Neural cell (in vitro differentiated cells): ENCODE data around the gene CHKA. TPM values are rescaled to one million over a fixed set of nuclear protein-coding genes. Genes with fewer than 3 reads are reported as not detected.

Experiments
- H2AFZ ChIP-seq: fragments of 200-600, 300-800 bp; sonication (generic), shearing (Covaris generic); 2 replicates; pipeline ENCODE4 v1.6.0; 2014; ENCODE audit warnings: low read depth, mild to moderate bottlenecking, antibody characterized with exemption, low read length, moderate library complexity
- H3F3A ChIP-seq: fragments of 200-600 bp; shearing (Covaris generic); 2 replicates; pipeline ENCODE4 v1.6.1; 2016; ENCODE audit warnings: mild to moderate bottlenecking, moderate library complexity, mixed read lengths, antibody characterized with exemption, low read length; ENCODE audit not compliant: insufficient read depth, poor library complexity, severe bottlenecking
- H3K27ac ChIP-seq: fragments of 200-600, 300-800 bp; sonication (generic), shearing (Covaris generic); 2 replicates; pipeline ENCODE4 v1.5.1; 2014; ENCODE audit warnings: mild to moderate bottlenecking, low read length, moderate library complexity
- H3K27me3 ChIP-seq: fragments of 300-800, 200-600 bp; sonication (generic), shearing (Covaris generic); 2 replicates; pipeline ENCODE4 v1.6.0; 2014; ENCODE audit warnings: mild to moderate bottlenecking, low read depth, low read length, moderate library complexity; ENCODE audit not compliant: insufficient read depth
- H3K36me3 ChIP-seq: fragments of 300-800, 200-600 bp; sonication (generic), shearing (Covaris generic); 2 replicates; pipeline ENCODE4 v1.5.1; 2014; ENCODE audit warnings: mild to moderate bottlenecking, antibody characterized with exemption, low read length, moderate library complexity; ENCODE audit not compliant: insufficient read depth
- H3K4me2 ChIP-seq: fragments of 300-800, 200-600 bp; sonication (generic), shearing (Covaris generic); 2 replicates; pipeline ENCODE4 v1.6.0; 2014; ENCODE audit warnings: mild to moderate bottlenecking, low read length
- H3K4me3 ChIP-seq: fragments of 300-800, 200-600 bp; sonication (generic), shearing (Covaris generic); 2 replicates; pipeline ENCODE4 v1.5.1; 2014; ENCODE audit warnings: mild to moderate bottlenecking, low read length, moderate library complexity
- H3K79me2 ChIP-seq: fragments of 200-600 bp; shearing (Covaris generic); replicated peaks from 2 replicates; pipeline ENCODE4 v1.6.0; 2014; ENCODE audit warnings: mild to moderate bottlenecking, low read length, moderate library complexity; ENCODE audit not compliant: insufficient read depth
- H3K9ac ChIP-seq: fragments of 300-800, 200-600 bp; sonication (generic), shearing (Covaris generic); 2 replicates; pipeline ENCODE4 v1.6.1; 2016; ENCODE audit warnings: mild to moderate bottlenecking, low read length, mixed read lengths
- H3K9me2 ChIP-seq: fragments of 200-600 bp; shearing (Covaris generic); 2 replicates; pipeline ENCODE4 v1.6.1; 2016; ENCODE audit warnings: mild to moderate bottlenecking, low read length, mixed read lengths; ENCODE audit not compliant: insufficient read depth
- H3K9me3 ChIP-seq: fragments of 200-600, 300-800 bp; sonication (generic), shearing (Covaris generic); 2 replicates; pipeline ENCODE4 v1.6.1; 2016; ENCODE audit warnings: mild to moderate bottlenecking, mixed run types, low read length, moderate library complexity, mixed read lengths
- H4K20me1 ChIP-seq: fragments of 200-600 bp; shearing (Covaris generic); 2 replicates; pipeline ENCODE4 v1.6.1; 2016; ENCODE audit warnings: mild to moderate bottlenecking, mixed run types; ENCODE audit not compliant: insufficient read depth
- EP300 ChIP-seq: fragments of 450-650 bp; conservative IDR thresholded peaks from 2 replicates; pipeline ENCODE4 v1.6.1; 2014; ENCODE audit warnings: antibody characterized with exemption, mild to moderate bottlenecking, moderate library complexity; ENCODE audit not compliant: poor library complexity, severe bottlenecking
- EZH2 ChIP-seq: fragments of 200-600, 300-800 bp; shearing (Covaris generic), sonication (generic); IDR thresholded peaks from 2 replicates; pipeline ENCODE4 v1.6.1; 2014; ENCODE audit warnings: antibody characterized with exemption, low read length, borderline replicate concordance, mild to moderate bottlenecking; ENCODE audit not compliant: insufficient read depth, poor library complexity, severe bottlenecking
- MXI1 ChIP-seq: fragments of 450-650 bp; conservative IDR thresholded peaks from 2 replicates; pipeline ENCODE4 v1.6.1; 2014; ENCODE audit warnings: antibody characterized with exemption, mild to moderate bottlenecking; ENCODE audit not compliant: poor library complexity, severe bottlenecking
- POLR2AphosphoS5 ChIP-seq: IDR thresholded peaks from 2 replicates; pipeline ENCODE4 v1.6.1; 2012
- RAD21 ChIP-seq: fragments of 450-650 bp; conservative IDR thresholded peaks from 2 replicates; pipeline ENCODE4 v1.6.1; 2014; ENCODE audit warnings: antibody characterized with exemption, mild to moderate bottlenecking, moderate library complexity
- SMC3 ChIP-seq: fragments of 450-650 bp; conservative IDR thresholded peaks from 2 replicates; pipeline ENCODE4 v1.6.1; 2014; ENCODE audit warnings: antibody characterized with exemption, mild to moderate bottlenecking, moderate library complexity; ENCODE audit not compliant: poor library complexity
- TAF1 ChIP-seq: IDR thresholded peaks from 2 replicates; pipeline ENCODE4 v1.6.1; 2012; ENCODE audit warnings: low read depth
- polyA plus RNA-seq: library from polyadenylated mRNA; depleted of rRNA; stranded (reverse); fragments of >200 nt; gene quantifications from 2 replicates; pipeline ENCODE4 v1.2.3, GENCODE V29; 2014
- TF ChIP-seq, protein P1 (sequence below): fragments of 450-650 bp; IDR thresholded peaks from 2 replicates; pipeline ENCODE4 v1.5.1; 2014; ENCODE audit warnings: antibody characterized with exemption, mild to moderate bottlenecking, moderate library complexity; ENCODE audit not compliant: poor library complexity, severe bottlenecking
- TF ChIP-seq, protein P2 (sequence below): IDR thresholded peaks from 2 replicates; pipeline ENCODE4 v1.6.1; 2012; ENCODE audit warnings: borderline replicate concordance

The CHKA gene
- polyA plus RNA-seq, 1 donor from 2014 or later, result 90.0 TPM

DNA sequence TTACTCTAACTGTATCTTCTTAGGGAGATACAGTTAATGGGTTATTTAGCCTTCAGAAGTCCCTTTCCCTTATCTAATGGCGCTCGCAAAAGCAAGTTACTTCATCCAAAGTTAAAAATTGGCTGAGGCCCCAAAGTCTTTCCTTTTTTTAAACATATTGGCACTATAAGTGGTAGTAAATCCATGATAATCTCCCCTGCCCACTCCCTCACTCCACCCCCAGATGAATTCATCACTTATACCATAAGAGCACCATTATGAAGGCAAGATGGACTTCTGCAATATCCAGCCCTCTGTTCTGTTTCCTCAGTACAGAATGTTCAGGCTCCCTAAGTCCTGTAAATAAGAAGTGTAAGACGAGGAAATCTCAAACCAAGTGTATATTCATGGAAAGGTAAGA lies 37.7 kb downstream of the CHKA start:
- Histone ChIP-seq H3K79me2 (no peaks in the 10 kb centered on the region), H3K9me2 (no peaks in the 10 kb centered on the region), H3K4me3 (no peak overlapping the region), H3K27ac (no peak overlapping the region), H3K36me3 (no peaks in the 10 kb centered on the region), H4K20me1 (no peaks in the 10 kb centered on the region), H3K4me2 (no peak overlapping the region), H3K9ac (no peak overlapping the region), H3F3A (no peaks in the 10 kb centered on the region), H2AFZ (no peak overlapping the region), H3K27me3 (no peaks in the 10 kb centered on the region), H3K9me3 (no peaks in the 10 kb centered on the region)
- no peak for TF ChIP-seq EZH2
- TF ChIP-seq, protein P1, sequence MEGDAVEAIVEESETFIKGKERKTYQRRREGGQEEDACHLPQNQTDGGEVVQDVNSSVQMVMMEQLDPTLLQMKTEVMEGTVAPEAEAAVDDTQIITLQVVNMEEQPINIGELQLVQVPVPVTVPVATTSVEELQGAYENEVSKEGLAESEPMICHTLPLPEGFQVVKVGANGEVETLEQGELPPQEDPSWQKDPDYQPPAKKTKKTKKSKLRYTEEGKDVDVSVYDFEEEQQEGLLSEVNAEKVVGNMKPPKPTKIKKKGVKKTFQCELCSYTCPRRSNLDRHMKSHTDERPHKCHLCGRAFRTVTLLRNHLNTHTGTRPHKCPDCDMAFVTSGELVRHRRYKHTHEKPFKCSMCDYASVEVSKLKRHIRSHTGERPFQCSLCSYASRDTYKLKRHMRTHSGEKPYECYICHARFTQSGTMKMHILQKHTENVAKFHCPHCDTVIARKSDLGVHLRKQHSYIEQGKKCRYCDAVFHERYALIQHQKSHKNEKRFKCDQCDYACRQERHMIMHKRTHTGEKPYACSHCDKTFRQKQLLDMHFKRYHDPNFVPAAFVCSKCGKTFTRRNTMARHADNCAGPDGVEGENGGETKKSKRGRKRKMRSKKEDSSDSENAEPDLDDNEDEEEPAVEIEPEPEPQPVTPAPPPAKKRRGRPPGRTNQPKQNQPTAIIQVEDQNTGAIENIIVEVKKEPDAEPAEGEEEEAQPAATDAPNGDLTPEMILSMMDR, result no peak
- TF ChIP-seq MXI1, result no peak
- no peak for TF ChIP-seq SMC3
- TF ChIP-seq POLR2AphosphoS5, result no peak
- TF ChIP-seq, protein P2, sequence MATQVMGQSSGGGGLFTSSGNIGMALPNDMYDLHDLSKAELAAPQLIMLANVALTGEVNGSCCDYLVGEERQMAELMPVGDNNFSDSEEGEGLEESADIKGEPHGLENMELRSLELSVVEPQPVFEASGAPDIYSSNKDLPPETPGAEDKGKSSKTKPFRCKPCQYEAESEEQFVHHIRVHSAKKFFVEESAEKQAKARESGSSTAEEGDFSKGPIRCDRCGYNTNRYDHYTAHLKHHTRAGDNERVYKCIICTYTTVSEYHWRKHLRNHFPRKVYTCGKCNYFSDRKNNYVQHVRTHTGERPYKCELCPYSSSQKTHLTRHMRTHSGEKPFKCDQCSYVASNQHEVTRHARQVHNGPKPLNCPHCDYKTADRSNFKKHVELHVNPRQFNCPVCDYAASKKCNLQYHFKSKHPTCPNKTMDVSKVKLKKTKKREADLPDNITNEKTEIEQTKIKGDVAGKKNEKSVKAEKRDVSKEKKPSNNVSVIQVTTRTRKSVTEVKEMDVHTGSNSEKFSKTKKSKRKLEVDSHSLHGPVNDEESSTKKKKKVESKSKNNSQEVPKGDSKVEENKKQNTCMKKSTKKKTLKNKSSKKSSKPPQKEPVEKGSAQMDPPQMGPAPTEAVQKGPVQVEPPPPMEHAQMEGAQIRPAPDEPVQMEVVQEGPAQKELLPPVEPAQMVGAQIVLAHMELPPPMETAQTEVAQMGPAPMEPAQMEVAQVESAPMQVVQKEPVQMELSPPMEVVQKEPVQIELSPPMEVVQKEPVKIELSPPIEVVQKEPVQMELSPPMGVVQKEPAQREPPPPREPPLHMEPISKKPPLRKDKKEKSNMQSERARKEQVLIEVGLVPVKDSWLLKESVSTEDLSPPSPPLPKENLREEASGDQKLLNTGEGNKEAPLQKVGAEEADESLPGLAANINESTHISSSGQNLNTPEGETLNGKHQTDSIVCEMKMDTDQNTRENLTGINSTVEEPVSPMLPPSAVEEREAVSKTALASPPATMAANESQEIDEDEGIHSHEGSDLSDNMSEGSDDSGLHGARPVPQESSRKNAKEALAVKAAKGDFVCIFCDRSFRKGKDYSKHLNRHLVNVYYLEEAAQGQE, result no peak
- no peak for TF ChIP-seq RAD21
- TF ChIP-seq TAF1, result no peak
- TF ChIP-seq EP300, result no peak

- Histone ChIP-seq H3K36me3 (no peaks in the 10 kb centered on the region), H3K27ac (no peak overlapping the region), H3K4me2 (no peak overlapping the region), H3K9me2 (no peaks in the 10 kb centered on the region), H3K9ac (no peak overlapping the region), H3F3A (no peaks in the 10 kb centered on the region), H3K9me3 (no peaks in the 10 kb centered on the region), H4K20me1 (no peaks in the 10 kb centered on the region), H2AFZ (no peak overlapping the region), H3K79me2 (no peaks in the 10 kb centered on the region), H3K4me3 (no peak overlapping the region), H3K27me3 (no peaks in the 10 kb centered on the region)
- TF ChIP-seq EZH2, result no peak
- TF ChIP-seq RAD21, result no peak
- no peak for TF ChIP-seq POLR2AphosphoS5
- TF ChIP-seq, protein P1, result no peak
- no peak for TF ChIP-seq TAF1
- TF ChIP-seq EP300, result no peak
- TF ChIP-seq, protein P2, result no peak
- TF ChIP-seq MXI1, result no peak
- no peak for TF ChIP-seq SMC3
These were observed 38.7 kb downstream of the CHKA start for GRCh38 chr11:68082481-68082880.
